HG03196 (cell line): Measurements from ENCODE around the gene CEP43.
A peak's percentile ranks its signal among the peaks of the same experiment; 100 is the strongest.

Source experiments
- ATAC-seq: cut with Tn5 transposase; IDR thresholded peaks from one replicate; pipeline ENCODE4 v1.9.1; 2021; ENCODE audit not compliant: unreplicated experiment

CEP43 gene

GRCh38 chr6:166999145-166999883 lies at the start of gene CEP43:
TSS of gene CEP43 (plus strand) at chr6:166999397. CDS start at chr6:166999413, 16 bp downstream.
- peak; percentile 90 for ATAC-seq

GRCh38 chr6:166949528-166950442 lies 49.4 kb upstream of the CEP43 start:
- ATAC-seq: no peak

- ATAC-seq: peak; percentile 42
These were observed 48.8 kb upstream of the CEP43 start for GRCh38 chr6:166950443-166950821.

GRCh38 chr6:166950892-166951669 lies 48.1 kb upstream of the CEP43 start:
- peak; percentile 94 for ATAC-seq

GRCh38 chr6:166951670-166952060 lies 47.5 kb upstream of the CEP43 start:
- ATAC-seq: no peak

- no peak for ATAC-seq
These were observed 47.1 kb upstream of the CEP43 start for GRCh38 chr6:166952121-166952520.

- no peak for ATAC-seq
These were observed 46.4 kb upstream of the CEP43 start for GRCh38 chr6:166952567-166953486.

- ATAC-seq: no peak
These were observed 45.0 kb upstream of the CEP43 start for GRCh38 chr6:166954118-166954713.

- ATAC-seq: no peak
These were observed 43.9 kb upstream of the CEP43 start for GRCh38 chr6:166955121-166955864.

GRCh38 chr6:166955865-166956443 lies 43.2 kb upstream of the CEP43 start:
- ATAC-seq: no peak

- ATAC-seq: peak; percentile 56
These were observed 42.6 kb upstream of the CEP43 start, which contains the start of gene RNASET2 for GRCh38 chr6:166956444-166957086. TSS of gene RNASET2 (minus strand) at chr6:166956550. CDS start at chr6:166956182, 368 bp downstream.

- peak; percentile 47 for ATAC-seq
These were observed 42.0 kb upstream of the CEP43 start for GRCh38 chr6:166957087-166957804.

- no peak for ATAC-seq
These were observed 41.5 kb upstream of the CEP43 start for GRCh38 chr6:166957805-166958076.

- ATAC-seq: peak; percentile 28
These were observed 40.0 kb upstream of the CEP43 start for GRCh38 chr6:166958926-166959861.

- no peak for ATAC-seq
These were observed 39.1 kb upstream of the CEP43 start for GRCh38 chr6:166959911-166960608.

GRCh38 chr6:166960609-166960978 lies 38.6 kb upstream of the CEP43 start:
- ATAC-seq: no peak
